ENCODE results near the gene STX8.

The STX8 gene

DNA sequence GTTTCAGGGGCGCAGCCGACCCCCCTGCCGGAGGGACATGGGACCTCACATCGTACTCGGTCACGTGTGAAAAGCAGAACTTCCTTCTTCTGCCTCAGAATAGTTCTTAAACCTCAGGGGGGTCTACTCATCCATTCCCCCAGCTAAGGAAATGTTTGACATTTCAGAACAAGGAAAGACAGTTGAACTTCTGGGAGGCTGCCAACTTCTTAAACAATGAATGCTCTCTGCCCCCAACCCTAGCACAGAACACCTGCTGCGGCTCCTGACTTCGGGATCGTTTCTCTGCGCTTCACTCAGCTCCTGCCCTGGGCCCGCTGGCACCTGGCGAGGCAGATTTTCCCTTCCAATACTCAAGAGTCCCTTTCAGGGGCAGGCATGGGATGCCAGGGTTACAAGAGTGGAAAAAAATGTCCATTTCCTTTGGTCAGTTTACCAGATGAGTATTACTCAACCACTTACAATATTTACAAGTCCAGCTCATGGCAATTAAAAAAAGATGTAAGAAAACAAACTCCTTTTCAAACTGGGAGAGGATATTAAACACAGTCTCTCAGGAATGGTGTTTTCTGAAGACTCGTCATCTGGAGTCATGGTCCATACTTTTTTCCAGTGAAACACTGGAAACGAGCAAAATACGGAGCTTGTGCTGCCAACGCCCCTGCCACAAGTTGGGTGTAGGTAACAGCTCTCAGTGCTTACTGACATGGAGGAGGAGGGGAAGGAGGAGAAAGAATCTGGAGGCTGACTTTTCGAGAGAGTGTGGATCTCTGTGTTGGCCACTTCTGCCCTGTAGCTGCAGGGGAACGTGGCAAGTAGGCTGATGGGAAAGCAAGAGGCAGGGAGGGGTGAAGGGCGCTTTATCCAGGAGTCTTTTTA, 318.6 kb downstream of the STX8 start:
- no peak overlapping the region for H3K4me3 ChIP-seq (ENCODE audit: low read depth, low read length)
- TF ChIP-seq, protein P1, sequence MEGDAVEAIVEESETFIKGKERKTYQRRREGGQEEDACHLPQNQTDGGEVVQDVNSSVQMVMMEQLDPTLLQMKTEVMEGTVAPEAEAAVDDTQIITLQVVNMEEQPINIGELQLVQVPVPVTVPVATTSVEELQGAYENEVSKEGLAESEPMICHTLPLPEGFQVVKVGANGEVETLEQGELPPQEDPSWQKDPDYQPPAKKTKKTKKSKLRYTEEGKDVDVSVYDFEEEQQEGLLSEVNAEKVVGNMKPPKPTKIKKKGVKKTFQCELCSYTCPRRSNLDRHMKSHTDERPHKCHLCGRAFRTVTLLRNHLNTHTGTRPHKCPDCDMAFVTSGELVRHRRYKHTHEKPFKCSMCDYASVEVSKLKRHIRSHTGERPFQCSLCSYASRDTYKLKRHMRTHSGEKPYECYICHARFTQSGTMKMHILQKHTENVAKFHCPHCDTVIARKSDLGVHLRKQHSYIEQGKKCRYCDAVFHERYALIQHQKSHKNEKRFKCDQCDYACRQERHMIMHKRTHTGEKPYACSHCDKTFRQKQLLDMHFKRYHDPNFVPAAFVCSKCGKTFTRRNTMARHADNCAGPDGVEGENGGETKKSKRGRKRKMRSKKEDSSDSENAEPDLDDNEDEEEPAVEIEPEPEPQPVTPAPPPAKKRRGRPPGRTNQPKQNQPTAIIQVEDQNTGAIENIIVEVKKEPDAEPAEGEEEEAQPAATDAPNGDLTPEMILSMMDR (IDR thresholded peaks at IDR 0.05; ENCODE audit: control insufficient read depth, extremely low read depth, insufficient read depth): no peak
- DNase-seq (ENCODE audit: low read depth): no peak

DNA sequence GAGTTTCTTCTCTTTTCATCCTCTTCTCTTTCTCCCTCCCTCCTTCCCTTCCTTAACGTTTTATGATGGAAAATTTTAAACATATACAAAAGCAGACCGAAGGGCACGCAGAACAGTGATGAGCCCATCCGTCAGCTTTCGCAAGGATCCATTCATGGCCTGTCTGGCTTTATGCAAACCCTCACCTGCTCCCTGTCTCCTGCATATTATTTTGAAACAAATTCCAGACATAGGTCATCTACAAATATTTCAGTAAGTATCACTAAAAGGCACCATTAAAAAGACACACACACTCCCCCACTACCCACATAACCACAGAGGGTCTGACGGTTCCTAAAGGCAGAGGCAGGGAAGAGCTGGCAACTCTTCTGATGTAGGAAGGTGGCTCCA, 319.3 kb downstream of the STX8 start:
- DNase-seq (ENCODE audit: low read depth): no peak
- H3K4me3 ChIP-seq (ENCODE audit: low read depth, low read length): no peak overlapping the region
- TF ChIP-seq, protein P1 (IDR thresholded peaks at IDR 0.05; ENCODE audit: control insufficient read depth, extremely low read depth, insufficient read depth): no peak

DNA sequence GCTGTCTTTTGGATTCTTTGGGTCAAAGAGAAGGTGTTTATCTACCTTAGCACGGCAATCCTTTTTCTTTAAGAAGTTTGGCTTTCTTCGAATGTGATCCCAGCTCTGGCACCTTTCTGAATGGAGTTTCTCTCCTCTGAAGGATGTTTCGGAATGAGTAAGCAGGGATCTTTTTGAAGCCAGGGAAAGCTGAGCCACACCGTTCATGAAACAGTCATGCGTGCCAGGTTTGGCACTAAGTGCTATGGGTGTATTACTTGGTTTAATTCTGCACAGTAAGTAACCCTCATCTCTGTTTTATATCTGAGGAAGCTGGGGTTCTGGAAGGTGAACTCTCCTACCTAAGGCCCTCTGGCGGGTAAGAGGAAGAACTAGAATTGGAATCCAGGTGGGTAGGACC, 319.8 kb downstream of the STX8 start:
- TF ChIP-seq, protein P1 (IDR thresholded peaks at IDR 0.05; ENCODE audit: control insufficient read depth, extremely low read depth, insufficient read depth): no peak
- no peak for DNase-seq (ENCODE audit: low read depth)
- no peak overlapping the region for H3K4me3 ChIP-seq (ENCODE audit: low read depth, low read length)

DNA sequence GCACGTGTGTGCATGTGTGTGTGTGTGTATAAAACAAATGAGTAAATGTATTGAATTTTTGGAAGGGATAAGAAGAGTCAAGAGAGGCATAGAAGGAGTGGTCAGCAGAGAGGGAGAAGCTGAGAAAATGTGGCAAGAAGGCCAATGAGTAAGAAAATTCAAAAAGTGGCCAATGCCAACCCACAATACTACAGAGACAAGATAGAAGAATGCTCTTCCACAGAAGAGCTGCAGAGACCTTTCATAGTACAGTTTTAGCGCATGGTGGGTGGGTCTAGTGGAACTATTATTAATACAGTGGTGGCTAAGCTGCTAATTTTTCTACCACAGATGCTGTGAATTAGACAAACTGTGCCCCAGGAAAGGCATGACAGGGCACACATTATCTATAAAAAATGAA, 320.8 kb downstream of the STX8 start:
- DNase-seq (ENCODE audit: low read depth): no peak
- H3K4me3 ChIP-seq (ENCODE audit: low read depth, low read length): no peak overlapping the region
- TF ChIP-seq, protein P1 (IDR thresholded peaks at IDR 0.05; ENCODE audit: control insufficient read depth, extremely low read depth, insufficient read depth): no peak

DNA sequence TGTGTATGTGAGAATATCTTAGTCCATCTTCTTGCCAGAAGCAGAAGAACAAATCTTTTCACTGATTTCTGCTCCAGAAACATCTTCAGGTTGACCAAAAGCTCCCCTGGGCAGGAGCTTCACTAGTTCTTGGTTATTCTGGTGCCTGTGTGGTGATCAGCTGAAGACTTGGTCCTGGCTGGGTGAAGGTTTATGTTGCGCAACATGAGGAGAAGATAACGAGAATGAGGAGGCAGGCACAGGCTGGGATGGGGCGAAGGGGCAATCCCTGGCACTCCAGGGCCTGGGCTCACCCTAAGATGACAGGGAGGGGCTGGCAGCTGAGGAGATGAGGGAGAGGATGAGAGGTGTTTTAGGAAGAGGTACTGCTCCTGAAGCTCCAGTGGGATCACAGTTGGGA, 322.3 kb downstream of the STX8 start:
- TF ChIP-seq, protein P1 (IDR thresholded peaks at IDR 0.05; ENCODE audit: control insufficient read depth, extremely low read depth, insufficient read depth): no peak
- no peak for DNase-seq (ENCODE audit: low read depth)
- H3K4me3 ChIP-seq (ENCODE audit: low read depth, low read length): no peak overlapping the region

DNA sequence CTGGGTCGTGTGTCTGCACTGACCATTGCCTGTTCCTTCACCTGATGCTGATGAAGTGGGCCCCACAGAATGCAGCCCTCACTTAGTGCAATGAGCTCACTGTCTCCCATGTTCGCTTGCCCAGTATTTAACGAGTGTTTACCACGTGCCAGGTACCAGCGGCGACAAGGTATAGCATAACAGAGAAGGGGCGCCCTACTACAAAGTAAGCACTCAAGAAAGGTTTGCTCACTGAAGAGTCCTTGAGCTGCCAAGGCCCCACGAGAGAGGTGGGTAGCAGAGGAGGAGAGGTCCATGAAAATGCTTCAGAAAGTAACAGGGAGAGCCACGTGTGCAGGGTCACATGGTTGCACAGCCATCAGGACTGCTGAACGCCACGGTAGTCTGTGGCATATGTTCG, 324.3 kb downstream of the STX8 start:
- TF ChIP-seq, protein P1 (IDR thresholded peaks at IDR 0.05; ENCODE audit: control insufficient read depth, extremely low read depth, insufficient read depth): no peak
- H3K4me3 ChIP-seq (ENCODE audit: low read depth, low read length): no peak overlapping the region
- no peak for DNase-seq (ENCODE audit: low read depth)

Measured in LNCaP clone FGC (cell line).